SU-DHL-6 (cell line): ENCODE results near the gene ZNF385A.

Experiments
- CTCF ChIP-seq: fragments of 200-600 bp; sonication (generic); IDR thresholded peaks from one replicate; pipeline ENCODE4 v1.5.1; 2017; ENCODE audit warnings: antibody characterized with exemption, mild to moderate bottlenecking, low read length, moderate library complexity; ENCODE audit not compliant: insufficient read depth, poor library complexity, severe bottlenecking
- EZH2phosphoT487 ChIP-seq: fragments of 200-600 bp; sonication (generic), shearing (Covaris generic); conservative IDR thresholded peaks from 2 replicates; pipeline ENCODE4 v1.6.1; 2018; ENCODE audit warnings: mild to moderate bottlenecking, antibody characterized with exemption, low read length, moderate library complexity, mixed read lengths

GRCh38 chr12:54398218-54398617 is 13.7 kb upstream of the ZNF385A start:
- TF ChIP-seq EZH2phosphoT487 (no peak), CTCF (no peak)
